ENCODE results near the gene MUC20.
A peak's percentile ranks its signal among the peaks of the same experiment; 100 is the strongest.
"Not testable (repeated sequence)": the region's sequence is repeated elsewhere in the genome, so short reads cannot be mapped to it uniquely, and the experiment has no call there.

Gene MUC20

DNA sequence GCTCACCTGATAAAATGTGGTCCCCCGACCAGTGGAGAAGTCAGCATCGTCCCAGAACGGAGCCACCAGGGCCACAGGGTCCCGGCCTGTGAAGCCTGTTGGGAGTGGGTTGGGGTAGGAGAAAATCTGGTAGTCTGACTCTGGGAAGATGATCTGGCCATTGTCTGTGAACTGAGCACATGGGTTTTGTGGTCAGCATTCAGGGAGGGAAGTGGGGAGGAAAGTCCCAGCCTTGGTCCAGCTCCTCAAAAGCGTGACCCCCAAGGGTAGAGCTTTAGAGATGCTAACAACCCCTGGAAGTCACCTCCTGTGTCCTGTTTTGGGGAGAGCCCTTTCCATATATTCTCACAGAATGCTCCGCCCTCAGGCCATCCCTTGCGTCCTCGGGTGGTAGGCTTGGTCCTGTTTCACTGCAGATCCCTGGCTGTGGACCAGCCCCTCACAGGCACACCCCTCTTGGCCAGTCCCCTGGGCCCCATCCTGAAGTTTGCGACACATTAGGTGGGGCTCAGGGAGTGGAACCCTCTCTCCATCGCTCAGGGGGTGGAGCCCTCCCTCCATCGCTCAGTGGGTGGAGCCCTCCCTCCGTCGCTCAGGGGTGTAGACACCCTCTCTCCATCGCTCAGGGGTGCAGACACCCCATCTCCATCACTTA lies 51.0 kb downstream of the MUC20 start:
- DNase-seq, result no peak

DNA sequence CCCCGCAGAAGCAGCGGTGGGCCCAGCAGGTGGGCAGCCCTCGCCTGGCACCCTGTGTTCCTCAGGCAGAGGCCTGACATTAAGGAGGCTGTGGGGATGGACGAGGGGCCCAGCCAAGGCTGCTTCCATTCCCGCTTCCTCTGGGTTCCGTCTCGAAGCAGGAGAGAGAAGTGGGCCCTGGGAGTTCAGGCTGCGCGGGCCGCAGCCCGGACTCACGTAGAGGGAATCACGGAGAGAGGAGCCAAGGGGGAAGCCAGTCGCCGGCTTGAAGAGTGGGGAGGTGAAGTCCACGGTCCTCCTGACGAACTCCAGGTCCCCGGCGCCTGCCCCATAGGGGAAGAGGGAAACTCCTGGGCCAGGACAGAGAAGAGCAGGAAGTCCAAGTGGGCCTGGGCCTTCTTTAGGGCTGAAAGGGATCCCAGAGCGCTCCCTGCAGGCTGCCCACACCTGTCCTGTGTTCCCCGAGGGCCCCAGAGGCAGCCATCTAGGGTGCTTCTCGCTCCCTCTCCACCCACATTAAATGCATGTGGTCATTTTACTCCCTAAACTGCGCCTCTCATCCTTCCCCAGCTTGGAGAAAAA lies 53.3 kb downstream of the MUC20 start:
- no peak for DNase-seq

DNA sequence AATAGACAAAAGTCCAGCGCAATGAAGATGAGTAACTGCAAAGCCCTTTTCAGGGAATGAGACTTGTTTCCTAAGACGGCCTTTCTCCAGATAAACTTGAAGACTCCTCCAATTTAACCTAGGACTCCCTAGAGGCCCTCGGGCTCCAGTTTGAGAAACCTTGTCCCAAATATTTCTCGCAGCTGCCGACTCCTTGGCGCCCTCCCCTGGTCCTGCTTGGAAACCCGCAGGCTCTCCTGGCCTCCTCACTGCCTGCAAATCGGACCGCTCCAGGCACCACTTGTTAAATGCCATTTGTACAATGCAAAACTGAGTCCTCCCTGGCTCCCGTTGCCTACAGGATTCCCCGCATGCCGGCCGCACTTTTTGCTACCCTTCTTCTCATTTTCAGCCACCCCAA lies 54.1 kb downstream of the MUC20 start:
- peak; percentile 25 for DNase-seq

DNA sequence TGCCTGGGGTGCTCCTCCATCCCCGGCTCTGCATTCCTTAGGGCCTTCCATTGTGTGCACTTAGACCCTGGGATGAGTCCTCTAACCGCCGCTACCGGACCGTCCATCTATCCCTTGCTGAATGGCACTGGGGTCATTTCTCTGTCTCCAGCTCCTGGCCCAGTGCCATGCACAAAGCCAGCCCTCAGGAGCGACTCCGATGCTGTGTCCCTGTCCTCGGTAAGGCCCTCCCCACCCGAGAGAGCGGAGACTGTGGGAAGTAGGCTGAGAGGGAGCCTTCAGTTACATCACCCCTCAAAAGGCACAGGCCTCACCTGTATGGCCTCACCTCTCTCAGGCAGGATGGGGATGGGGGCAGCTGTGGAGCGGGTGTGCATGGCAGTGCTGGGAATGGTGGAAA lies 57.2 kb downstream of the MUC20 start:
- no peak for DNase-seq

DNA sequence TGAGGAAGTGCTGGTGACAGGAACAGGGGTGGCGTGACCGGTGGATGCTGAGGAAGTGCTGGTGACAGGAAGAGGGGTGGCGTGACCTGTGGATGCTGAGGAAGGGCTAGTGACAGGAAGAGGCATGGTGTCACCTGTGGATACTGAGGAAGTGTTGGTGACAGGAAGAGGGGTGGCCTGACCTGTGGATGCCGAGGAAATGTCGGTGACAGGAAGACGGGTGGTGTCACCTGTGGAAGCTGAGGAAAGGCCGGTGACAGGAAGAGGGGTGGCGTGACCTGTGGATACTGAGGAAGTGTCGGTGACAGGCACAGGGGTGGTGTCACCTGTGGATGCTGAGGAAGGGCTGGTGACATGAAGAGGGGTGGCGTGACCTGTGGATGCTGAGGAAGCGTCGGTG lies 60.5 kb downstream of the MUC20 start:
- DNase-seq, result not testable (repeated sequence)

All from EL (cell line).